KMS-11 (cell line): ENCODE measurements around the gene APOM.

Source experiments
- H2AFZ ChIP-seq: fragments of 200-600 bp; sonication (generic); 2 replicates; pipeline ENCODE4 v1.6.1; 2016; ENCODE audit warnings: antibody characterized with exemption, mixed run types, low read depth
- H3K27ac ChIP-seq: fragments of 200-600 bp; sonication (generic); 2 replicates; pipeline ENCODE4 v1.6.1; 2016; ENCODE audit warnings: mild to moderate bottlenecking, mixed run types
- H3K27me3 ChIP-seq: fragments of 200-600 bp; sonication (generic); 2 replicates; pipeline ENCODE4 v1.6.1; 2017; ENCODE audit warnings: mild to moderate bottlenecking, low read depth, mixed run types, moderate library complexity; ENCODE audit not compliant: insufficient read depth
- H3K36me3 ChIP-seq: fragments of 200-600 bp; sonication (generic); 2 replicates; pipeline ENCODE4 v1.6.1; 2017; ENCODE audit warnings: mild to moderate bottlenecking, mixed run types; ENCODE audit not compliant: insufficient read depth
- H3K4me1 ChIP-seq: fragments of 200-600 bp; sonication (generic); 2 replicates; pipeline ENCODE4 v1.6.1; 2016; ENCODE audit warnings: mild to moderate bottlenecking, low read depth, mixed run types; ENCODE audit not compliant: poor library complexity, severe bottlenecking
- H3K4me2 ChIP-seq: fragments of 200-600 bp; sonication (generic); 2 replicates; pipeline ENCODE4 v1.7.0; 2016; ENCODE audit warnings: mild to moderate bottlenecking, mixed run types
- H3K4me3 ChIP-seq: fragments of 200-600 bp; sonication (generic); IDR thresholded peaks from 2 replicates; pipeline ENCODE4 v1.6.1; 2017; ENCODE audit warnings: low read depth, low read length, mixed read lengths; ENCODE audit not compliant: insufficient read depth
- H3K79me2 ChIP-seq: fragments of 200-600 bp; sonication (generic); 2 replicates; pipeline ENCODE4 v1.6.1; 2016; ENCODE audit warnings: low read depth, mixed run types; ENCODE audit not compliant: insufficient read depth
- H3K9ac ChIP-seq: fragments of 200-600 bp; sonication (generic); 2 replicates; pipeline ENCODE4 v1.6.1; 2016; ENCODE audit warnings: mild to moderate bottlenecking, mixed run types
- H4K20me1 ChIP-seq: fragments of 200-600 bp; sonication (generic); 2 replicates; pipeline ENCODE4 v1.6.1; 2016; ENCODE audit warnings: mild to moderate bottlenecking, mixed run types; ENCODE audit not compliant: insufficient read depth
- CTCF ChIP-seq: fragments of 200-600 bp; sonication (generic); conservative IDR thresholded peaks from 2 replicates; pipeline ENCODE4 v1.6.1; 2017; ENCODE audit warnings: low read depth, mild to moderate bottlenecking, antibody characterized with exemption, low read length, moderate library complexity, mixed read lengths

The APOM gene

DNA sequence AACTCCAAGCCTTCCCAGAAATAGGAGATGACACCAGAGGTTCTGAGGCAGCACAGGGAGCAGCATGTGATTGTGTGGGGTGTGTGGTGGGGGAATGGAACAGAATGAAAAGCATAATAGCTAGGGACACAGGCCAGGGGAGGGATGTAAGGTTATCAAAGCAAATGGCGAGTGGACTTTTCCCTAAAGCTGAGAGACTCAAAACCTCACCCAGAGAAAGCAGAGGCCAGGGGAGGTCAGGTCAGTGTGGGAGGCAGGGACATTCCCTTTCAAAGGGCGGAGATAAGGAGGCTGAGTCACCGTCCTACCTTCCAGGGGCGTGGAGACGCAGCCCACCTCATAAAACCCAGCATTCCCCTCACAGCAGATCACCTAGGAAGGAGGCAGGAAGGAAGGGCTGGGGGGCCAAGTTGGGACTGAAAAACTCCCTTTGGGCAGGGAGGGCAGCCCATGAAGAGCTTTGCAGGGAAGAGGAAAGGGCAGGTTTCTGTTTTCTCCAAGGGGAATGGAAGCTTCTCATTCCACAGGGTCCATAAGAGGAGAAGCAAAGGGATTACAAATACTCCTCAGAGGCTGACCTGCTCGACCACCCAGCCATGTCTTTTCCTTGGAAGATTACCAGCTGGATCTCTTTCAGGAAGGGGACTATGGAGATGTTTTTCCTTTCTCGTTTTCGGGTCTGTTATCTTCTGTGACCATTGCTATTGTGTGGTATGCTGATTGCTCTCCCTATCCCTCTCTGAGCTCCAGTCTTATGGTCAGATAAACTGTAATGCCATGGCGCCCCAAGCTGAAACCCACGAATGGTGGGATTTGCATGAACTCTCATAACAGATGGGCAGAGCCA lies 34.8 kb downstream of the APOM start:
- H4K20me1 ChIP-seq = no peaks in the 10 kb centered on the region
- no peak overlapping the region for H3K4me3 ChIP-seq
- H2AFZ ChIP-seq = no peak overlapping the region
- no peaks in the 10 kb centered on the region for H3K4me1 ChIP-seq
- no peak for TF ChIP-seq CTCF
- H3K9ac ChIP-seq = no peak overlapping the region
- no peaks in the 10 kb centered on the region for H3K36me3 ChIP-seq
- H3K27ac ChIP-seq = no peak overlapping the region
- no peaks in the 10 kb centered on the region for H3K79me2 ChIP-seq
- no peaks in the 10 kb centered on the region for H3K27me3 ChIP-seq
- H3K4me2 ChIP-seq = no peak overlapping the region

- Histone ChIP-seq H3K79me2 (no peaks in the 10 kb centered on the region), H2AFZ (no peak overlapping the region), H3K4me2 (no peak overlapping the region), H3K27ac (no peak overlapping the region), H3K4me3 (no peak overlapping the region), H3K36me3 (no peaks in the 10 kb centered on the region), H3K9ac (no peak overlapping the region), H3K4me1 (no peaks in the 10 kb centered on the region), H3K27me3 (no peaks in the 10 kb centered on the region), H4K20me1 (no peaks in the 10 kb centered on the region)
- no peak for TF ChIP-seq CTCF
These were observed 35.4 kb downstream of the APOM start for GRCh38 chr6:31691078-31691463.

GRCh38 chr6:31691564-31692108 lies 35.9 kb downstream of the APOM start:
- no peaks in the 10 kb centered on the region for H3K79me2 ChIP-seq
- no peaks in the 10 kb centered on the region for H3K36me3 ChIP-seq
- H3K4me1 ChIP-seq = no peaks in the 10 kb centered on the region

DNA sequence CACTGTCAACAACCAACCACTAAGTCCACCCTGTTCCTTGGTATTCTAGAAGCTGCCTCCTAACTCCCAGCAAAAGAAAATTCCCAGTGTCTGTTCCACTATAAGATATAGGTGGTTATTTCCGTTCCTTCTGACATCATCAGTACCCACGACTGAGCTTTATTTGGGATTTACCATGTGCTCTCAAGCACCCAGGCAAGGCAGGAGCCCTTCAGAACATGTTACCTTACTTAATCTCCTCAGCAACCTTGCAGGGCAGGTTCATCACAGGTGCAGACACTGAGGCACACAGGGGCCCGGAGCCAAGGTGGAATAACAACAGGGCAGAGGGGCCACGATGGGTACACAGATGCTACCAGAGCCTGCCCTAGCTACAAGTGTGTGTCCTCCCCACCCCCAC lies 36.7 kb downstream of the APOM start:
- H3K9ac ChIP-seq = no peak overlapping the region
- H2AFZ ChIP-seq = no peak overlapping the region
- no peaks in the 10 kb centered on the region for H3K36me3 ChIP-seq
- peaks cover 2% of the 10 kb centered on the region for H3K4me1 ChIP-seq
- no peaks in the 10 kb centered on the region for H3K27me3 ChIP-seq
- TF ChIP-seq CTCF = no peak
- no peaks in the 10 kb centered on the region; the same call in 1 of the 2 replicates for H3K79me2 ChIP-seq
- H4K20me1 ChIP-seq = no peaks in the 10 kb centered on the region
- no peak overlapping the region for H3K27ac ChIP-seq
- H3K4me2 ChIP-seq = no peak overlapping the region
- no peak overlapping the region for H3K4me3 ChIP-seq

More at GRCh38 chr6:31691564-31692108, 35.9 kb downstream of the APOM start:
- Histone ChIP-seq H3K9ac (no peak overlapping the region), H3K27ac (no peak overlapping the region), H2AFZ (no peak overlapping the region), H3K27me3 (no peaks in the 10 kb centered on the region), H4K20me1 (no peaks in the 10 kb centered on the region), H3K4me2 (no peak overlapping the region), H3K4me3 (no peak overlapping the region)
- no peak for TF ChIP-seq CTCF
